ENCODE results near the gene TMEM119. TPM values are rescaled to one million over a fixed set of nuclear protein-coding genes. Genes with fewer than 3 reads are reported as not detected.

TMEM119 gene
- total and polyA plus RNA-seq, 2 of the 4 experiments (the other 2 are of a cell fraction), result 8.1 to 9.2 TPM

GRCh38 chr12:108608616-108609015, 10.7 kb upstream of the TMEM119 start:
- CTCF ChIA-PET, result no interaction called here

More at GRCh38 chr12:108608616-108609015, 10.7 kb upstream of the TMEM119 start:
- peak overlapping the region; percentile 87 for H2BK120ac ChIP-seq (ENCODE audit: low read depth, low read length)
- peaks cover 18% of the 10 kb centered on the region for H3K4me1 ChIP-seq (ENCODE audit: control insufficient read depth, insufficient read depth, low read length)
- H3K9ac ChIP-seq (ENCODE audit: low read depth, low read length), result no peak overlapping the region
- 0 out of 2 replicates have a peak overlapping the region, but pooled peaks have one; percentile 23 for H3K23ac ChIP-seq (ENCODE audit: low read depth, low read length)
- no peak overlapping the region for H3K27ac ChIP-seq (ENCODE audit: insufficient read depth, low read length)
- H4K91ac ChIP-seq (ENCODE audit: insufficient read depth, low read depth, low read length), result peak overlapping the region; percentile 18
- TF ChIP-seq CHD1 (IDR thresholded peaks at IDR 0.05; ENCODE audit: low read depth, low read length), result no peak
- TF ChIP-seq CTCF (conservative IDR thresholded peaks at IDR 0.05; ENCODE audit: low read depth, low read length), result no peak
- TF ChIP-seq CEBPB (IDR thresholded peaks at IDR 0.05; ENCODE audit: low read depth, low read length), result no peak
- TF ChIP-seq POLR2A (IDR thresholded peaks at IDR 0.05; ENCODE audit: low read depth, low read length), result no peak
- TF ChIP-seq BHLHE40 (IDR thresholded peaks at IDR 0.05; ENCODE audit: low read depth, low read length), result no peak
- TF ChIP-seq RFX5 (IDR thresholded peaks at IDR 0.05; ENCODE audit: low read depth, low read length), result no peak
- TF ChIP-seq RAD21 (IDR thresholded peaks at IDR 0.05; ENCODE audit: low read length), result no peak
- TF ChIP-seq MAZ (IDR thresholded peaks at IDR 0.05; ENCODE audit: borderline replicate concordance, low read depth, low read length), result no peak
- TF ChIP-seq FOS (IDR thresholded peaks at IDR 0.05; ENCODE audit: low read depth, low read length), result no peak
- no peak for TF ChIP-seq RCOR1 (IDR thresholded peaks at IDR 0.05; ENCODE audit: insufficient replicate concordance, low read length)
- no peak for TF ChIP-seq MAFK (IDR thresholded peaks at IDR 0.05; ENCODE audit: low read depth, low read length)
- H3K18ac ChIP-seq (ENCODE audit: low read depth, low read length), result no peak overlapping the region; the same call in 1 of the 2 replicates
- POLR2A ChIA-PET (ENCODE audit: unreplicated experiment), result no interaction called here
- H2AK5ac ChIP-seq (ENCODE audit: low read depth, low read length), result peak overlapping the region; percentile 89; the same call in 1 of the 2 replicates
- no peaks in the 10 kb centered on the region for H3K27me3 ChIP-seq (ENCODE audit: control insufficient read depth, insufficient read depth, low read length)
- H2BK5ac ChIP-seq (ENCODE audit: low read depth, low read length, poor library complexity, severe bottlenecking), result no peak overlapping the region
- no peak overlapping the region for H3K4me2 ChIP-seq (ENCODE audit: low read depth, low read length)
- no peak overlapping the region; the same call in 1 of the 2 replicates for H4K5ac ChIP-seq (ENCODE audit: low read depth, low read length)
- peak overlapping the region; percentile 53 for H3K14ac ChIP-seq (replicated peaks; ENCODE audit: low read depth, low read length)
- H2AK9ac ChIP-seq (replicated peaks; ENCODE audit: low read depth, low read length, poor library complexity), result peak overlapping the region; percentile 63
- no peak overlapping the region for H3K56ac ChIP-seq (ENCODE audit: extremely low read depth, insufficient read depth, low read length)
- no peaks in the 10 kb centered on the region for H3K9me3 ChIP-seq (ENCODE audit: control insufficient read depth, insufficient read depth, low read length)
- H3K4me3 ChIP-seq (ENCODE audit: insufficient read depth, low read depth, low read length), result no peak overlapping the region
- H3K9me1 ChIP-seq (ENCODE audit: insufficient read depth, low read length), result peaks cover 4% of the 10 kb centered on the region; the same call in 1 of the 2 replicates
- H3K79me1 ChIP-seq (ENCODE audit: low read depth in 1 of 2, low read length in 2 of 2), result peaks cover 0 to 5% of the 10 kb centered on the region in 2 experiments; a peak in 1 of 4 replicates
- no peaks in the 10 kb centered on the region for H3K36me3 ChIP-seq (ENCODE audit: control insufficient read depth, insufficient read depth, low read length)
- dilution Hi-C loops (cut with HindIII; ENCODE audit: low sequenced_read_pairs, unreplicated experiment) (no loop called here), in situ Hi-C loops (cut with MboI; ENCODE audit: low sequenced_read_pairs) (no loop called here), intact Hi-C loops (cut with micrococcal nuclease) (loop anchor here (2.0 kb wide), 1 partner anchor 46 kb away; the partner anchor contains the start of gene ISCU)
- no TSS peak for BruUV-seq (replicated peaks)
- peak overlapping the region; percentile 23 for H2AFZ ChIP-seq (replicated peaks; ENCODE audit: low read length, poor library complexity)
- peak overlapping the region; percentile 63; the same call in 1 of the 3 replicates for H2BK15ac ChIP-seq (ENCODE audit: low read depth, low read length)
- 91% methylated on average over 4 of the region's 5 CpGs; no CpG with 5 or more reads in 1 of the 2 experiments for WGBS, 2 experiments (ENCODE audit: extremely low coverage in 2 of 2, insufficient read length in 1 of 2)
- peak overlapping the region; percentile 84 for H2BK20ac ChIP-seq (ENCODE audit: low read depth, low read length)
- H4K20me1 ChIP-seq (ENCODE audit: insufficient read depth, low read length), result no peaks in the 10 kb centered on the region
- peak overlapping the region in 1 of 2 experiments; percentile 40; a peak in 1 of 4 replicates for H4K8ac ChIP-seq (ENCODE audit: low read depth in 2 of 2, low read length in 2 of 2)
- no peak for DNase-seq
- H3K4ac ChIP-seq (ENCODE audit: low read depth, low read length), result peak overlapping the region; percentile 66
- ATAC-seq (ENCODE audit: low read depth), result no peak

Measured in IMR-90 (cell line).